HEK293 (cell line): ENCODE data around the gene KARS1.

ENCODE experiments used
- GLIS1 ChIP-seq: fragments of 450-650 bp; formaldehyde crosslinking; IDR thresholded peaks from 2 replicates; pipeline ENCODE4 v1.5.1; 2016; ENCODE audit warnings: missing biosample characterization, missing genetic modification characterization
- GLIS2 ChIP-seq: fragments of 450-650 bp; formaldehyde crosslinking; IDR thresholded peaks from 2 replicates; pipeline ENCODE4 v1.5.1; 2016; ENCODE audit warnings: missing biosample characterization, missing genetic modification characterization
- KLF8 ChIP-seq: fragments of 450-650 bp; formaldehyde crosslinking; IDR thresholded peaks from 2 replicates; pipeline ENCODE4 v1.5.1; 2016; ENCODE audit warnings: missing biosample characterization, missing genetic modification characterization
- MEIS1 ChIP-seq: sonication (generic); formaldehyde crosslinking; IDR thresholded peaks from 2 replicates; pipeline ENCODE4 v1.8.1; 2022; ENCODE audit warnings: missing genetic modification reagents, mild to moderate bottlenecking, borderline replicate concordance
- OSR2 ChIP-seq: fragments of 450-650 bp; formaldehyde crosslinking; IDR thresholded peaks from 2 replicates; pipeline ENCODE4 v1.5.1; 2016; ENCODE audit warnings: missing biosample characterization, missing genetic modification characterization
- RBAK ChIP-seq: fragments of 450-650 bp; formaldehyde crosslinking; IDR thresholded peaks from 2 replicates; pipeline ENCODE4 v1.5.1; 2016; ENCODE audit warnings: missing biosample characterization, missing genetic modification characterization
- SP7 ChIP-seq: fragments of 450-650 bp; formaldehyde crosslinking; IDR thresholded peaks from 2 replicates; pipeline ENCODE4 v1.5.1; 2016; ENCODE audit warnings: missing biosample characterization, missing genetic modification characterization
- ZNF112 ChIP-seq: fragments of 450-650 bp; formaldehyde crosslinking; IDR thresholded peaks from 2 replicates; pipeline ENCODE4 v1.5.0; 2017; ENCODE audit warnings: missing biosample characterization, missing genetic modification characterization
- ZNF169 ChIP-seq: fragments of 450-650 bp; formaldehyde crosslinking; IDR thresholded peaks from 2 replicates; pipeline ENCODE4 v1.5.1; 2016; ENCODE audit warnings: missing biosample characterization, missing genetic modification characterization
- ZNF174 ChIP-seq: fragments of 450-650 bp; formaldehyde crosslinking; IDR thresholded peaks from 2 replicates; pipeline ENCODE4 v1.5.0; 2017; ENCODE audit warnings: missing biosample characterization, mild to moderate bottlenecking, missing genetic modification characterization
- ZNF211 ChIP-seq: fragments of 450-650 bp; formaldehyde crosslinking; IDR thresholded peaks from 2 replicates; pipeline ENCODE4 v1.5.1; 2016; ENCODE audit warnings: low read depth, missing biosample characterization, missing genetic modification characterization
- ZNF341 ChIP-seq: fragments of 450-650 bp; formaldehyde crosslinking; IDR thresholded peaks from 2 replicates; pipeline ENCODE4; 2016; ENCODE audit warnings: low read depth, missing biosample characterization, missing genetic modification characterization
- ZNF529 ChIP-seq: fragments of 450-650 bp; formaldehyde crosslinking; IDR thresholded peaks from 2 replicates; pipeline ENCODE4 v1.5.1; 2017; ENCODE audit warnings: missing genetic modification characterization, missing biosample characterization; ENCODE audit not compliant: insufficient replicate concordance
- ZNF544 ChIP-seq: fragments of 450-650 bp; formaldehyde crosslinking; IDR thresholded peaks from 2 replicates; pipeline ENCODE4 v1.5.0; 2017; ENCODE audit warnings: missing biosample characterization, missing genetic modification characterization
- ZNF580 ChIP-seq: fragments of 450-650 bp; formaldehyde crosslinking; IDR thresholded peaks from 2 replicates; pipeline ENCODE4 v1.5.1; 2016; ENCODE audit warnings: missing biosample characterization, missing genetic modification characterization
- ZNF639 ChIP-seq: fragments of 450-650 bp; formaldehyde crosslinking; IDR thresholded peaks from 2 replicates; pipeline ENCODE4 v1.5.1; 2016; ENCODE audit warnings: missing biosample characterization, missing genetic modification characterization
- ZNF768 ChIP-seq: fragments of 450-650 bp; formaldehyde crosslinking; IDR thresholded peaks from 2 replicates; pipeline ENCODE4 v1.5.1; 2018; ENCODE audit warnings: missing biosample characterization, mild to moderate bottlenecking, missing genetic modification characterization
- TF ChIP-seq, protein P1 (sequence below): fragments of 450-650 bp; formaldehyde crosslinking; IDR thresholded peaks from 2 replicates; pipeline ENCODE4 v1.5.1; 2016; ENCODE audit warnings: missing biosample characterization, missing genetic modification characterization, borderline replicate concordance
- TF ChIP-seq, protein P2 (sequence below): fragments of 450-650 bp; formaldehyde crosslinking; IDR thresholded peaks from 2 replicates; pipeline ENCODE4 v1.5.1; 2016; ENCODE audit warnings: missing biosample characterization, missing genetic modification characterization
- TF ChIP-seq, protein P3 (sequence below): fragments of 450-650 bp; formaldehyde crosslinking; IDR thresholded peaks from 2 replicates; pipeline ENCODE4 v1.5.0; 2017; ENCODE audit warnings: missing biosample characterization, missing genetic modification characterization, borderline replicate concordance

KARS1 gene

GRCh38 chr16:75647492-75648264 is at the start of gene KARS1, which contains the start of gene TERF2IP (continued):
- TF ChIP-seq ZNF529 (no peak), GLIS2 (tag by site-specific recombination) (peak; percentile 32; the same call in 1 of the 2 replicates), KLF8 (tag by site-specific recombination) (peak; percentile 22; the same call in 1 of the 2 replicates), ZNF112 (tag by site-specific recombination) (no peak), ZNF211 (tag by site-specific recombination) (no peak), ZNF580 (peak; percentile 76; the same call in 1 of the 2 replicates), ZNF544 (no peak), ZNF341 (peak; percentile 95), OSR2 (no peak), ZNF169 (tag by site-specific recombination) (no peak), ZNF768 (tag by site-specific recombination) (0 out of 2 replicates have a peak, but pooled peaks have one; percentile 3), ZNF174 (tag by site-specific recombination) (0 out of 2 replicates have a peak, but pooled peaks have one; percentile 53), GLIS1 (tag by site-specific recombination) (peak; percentile 15; the same call in 1 of the 2 replicates), RBAK (tag by site-specific recombination) (no peak), ZNF639 (no peak), MEIS1 (CRISPR knock-in tag) (no peak), SP7 (tag by site-specific recombination) (peak; percentile 45; the same call in 1 of the 2 replicates)
- TF ChIP-seq, protein P1, sequence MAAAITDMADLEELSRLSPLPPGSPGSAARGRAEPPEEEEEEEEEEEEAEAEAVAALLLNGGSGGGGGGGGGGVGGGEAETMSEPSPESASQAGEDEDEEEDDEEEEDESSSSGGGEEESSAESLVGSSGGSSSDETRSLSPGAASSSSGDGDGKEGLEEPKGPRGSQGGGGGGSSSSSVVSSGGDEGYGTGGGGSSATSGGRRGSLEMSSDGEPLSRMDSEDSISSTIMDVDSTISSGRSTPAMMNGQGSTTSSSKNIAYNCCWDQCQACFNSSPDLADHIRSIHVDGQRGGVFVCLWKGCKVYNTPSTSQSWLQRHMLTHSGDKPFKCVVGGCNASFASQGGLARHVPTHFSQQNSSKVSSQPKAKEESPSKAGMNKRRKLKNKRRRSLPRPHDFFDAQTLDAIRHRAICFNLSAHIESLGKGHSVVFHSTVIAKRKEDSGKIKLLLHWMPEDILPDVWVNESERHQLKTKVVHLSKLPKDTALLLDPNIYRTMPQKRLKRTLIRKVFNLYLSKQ (tag by site-specific recombination): no peak
- TF ChIP-seq, protein P2, sequence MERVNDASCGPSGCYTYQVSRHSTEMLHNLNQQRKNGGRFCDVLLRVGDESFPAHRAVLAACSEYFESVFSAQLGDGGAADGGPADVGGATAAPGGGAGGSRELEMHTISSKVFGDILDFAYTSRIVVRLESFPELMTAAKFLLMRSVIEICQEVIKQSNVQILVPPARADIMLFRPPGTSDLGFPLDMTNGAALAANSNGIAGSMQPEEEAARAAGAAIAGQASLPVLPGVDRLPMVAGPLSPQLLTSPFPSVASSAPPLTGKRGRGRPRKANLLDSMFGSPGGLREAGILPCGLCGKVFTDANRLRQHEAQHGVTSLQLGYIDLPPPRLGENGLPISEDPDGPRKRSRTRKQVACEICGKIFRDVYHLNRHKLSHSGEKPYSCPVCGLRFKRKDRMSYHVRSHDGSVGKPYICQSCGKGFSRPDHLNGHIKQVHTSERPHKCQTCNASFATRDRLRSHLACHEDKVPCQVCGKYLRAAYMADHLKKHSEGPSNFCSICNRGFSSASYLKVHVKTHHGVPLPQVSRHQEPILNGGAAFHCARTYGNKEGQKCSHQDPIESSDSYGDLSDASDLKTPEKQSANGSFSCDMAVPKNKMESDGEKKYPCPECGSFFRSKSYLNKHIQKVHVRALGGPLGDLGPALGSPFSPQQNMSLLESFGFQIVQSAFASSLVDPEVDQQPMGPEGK (tag by site-specific recombination): peak; percentile 6; the same call in 1 of the 2 replicates
- TF ChIP-seq, protein P3, sequence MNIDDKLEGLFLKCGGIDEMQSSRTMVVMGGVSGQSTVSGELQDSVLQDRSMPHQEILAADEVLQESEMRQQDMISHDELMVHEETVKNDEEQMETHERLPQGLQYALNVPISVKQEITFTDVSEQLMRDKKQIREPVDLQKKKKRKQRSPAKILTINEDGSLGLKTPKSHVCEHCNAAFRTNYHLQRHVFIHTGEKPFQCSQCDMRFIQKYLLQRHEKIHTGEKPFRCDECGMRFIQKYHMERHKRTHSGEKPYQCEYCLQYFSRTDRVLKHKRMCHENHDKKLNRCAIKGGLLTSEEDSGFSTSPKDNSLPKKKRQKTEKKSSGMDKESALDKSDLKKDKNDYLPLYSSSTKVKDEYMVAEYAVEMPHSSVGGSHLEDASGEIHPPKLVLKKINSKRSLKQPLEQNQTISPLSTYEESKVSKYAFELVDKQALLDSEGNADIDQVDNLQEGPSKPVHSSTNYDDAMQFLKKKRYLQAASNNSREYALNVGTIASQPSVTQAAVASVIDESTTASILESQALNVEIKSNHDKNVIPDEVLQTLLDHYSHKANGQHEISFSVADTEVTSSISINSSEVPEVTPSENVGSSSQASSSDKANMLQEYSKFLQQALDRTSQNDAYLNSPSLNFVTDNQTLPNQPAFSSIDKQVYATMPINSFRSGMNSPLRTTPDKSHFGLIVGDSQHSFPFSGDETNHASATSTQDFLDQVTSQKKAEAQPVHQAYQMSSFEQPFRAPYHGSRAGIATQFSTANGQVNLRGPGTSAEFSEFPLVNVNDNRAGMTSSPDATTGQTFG: no peak
- TF ChIP-seq, all 188 proteins: peak for 37
